Neural crest cell (in vitro differentiated cells): ENCODE results near the gene MRPS15. TPM values are rescaled to one million over a fixed set of nuclear protein-coding genes. Genes with fewer than 3 reads are reported as not detected.
A peak's percentile ranks its signal among the peaks of the same experiment; 100 is the strongest.

Experiments
- DNase-seq: peaks from one replicate; pipeline ENCODE4 v3.0.0; 2021; ENCODE audit warnings: low read depth, mixed read lengths, low spot score
- H3K27ac Mint-ChIP-seq: one replicate; pipeline ENCODE4 v1.8.0; 2021; ENCODE audit warnings: mild to moderate bottlenecking, mixed read lengths; ENCODE audit not compliant: unreplicated experiment
- H3K27me3 Mint-ChIP-seq: 2 replicates; pipeline ENCODE4 v1.8.0; 2021; ENCODE audit warnings: low read depth, mild to moderate bottlenecking, mixed read lengths
- H3K36me3 Mint-ChIP-seq: 2 replicates; pipeline ENCODE4 v1.8.0; 2021; ENCODE audit warnings: low read depth, mild to moderate bottlenecking, mixed read lengths
- H3K4me1 Mint-ChIP-seq: 2 replicates; pipeline ENCODE4 v1.8.0; 2021; ENCODE audit warnings: mixed read lengths
- H3K4me3 Mint-ChIP-seq: one replicate; pipeline ENCODE4 v1.8.0; 2021; ENCODE audit warnings: mild to moderate bottlenecking, mixed read lengths
- H3K9me3 Mint-ChIP-seq: 2 replicates; pipeline ENCODE4 v1.8.0; 2021; ENCODE audit warnings: mixed read lengths
- total RNA-seq: library from RNA; stranded (reverse); gene quantifications from 2 replicates; pipeline ENCODE4 v1.2.1, GENCODE V29; 2021
- TF ChIP-seq, protein P1 (sequence below): fragments of 200-600 bp; sonication (generic); conservative IDR thresholded peaks from 2 replicates; pipeline ENCODE4 v1.5.0; 2021; ENCODE audit warnings: antibody characterized with exemption, mild to moderate bottlenecking

The MRPS15 gene
- total RNA-seq, 1 donor from 2014 or later: 89.8 TPM

DNA sequence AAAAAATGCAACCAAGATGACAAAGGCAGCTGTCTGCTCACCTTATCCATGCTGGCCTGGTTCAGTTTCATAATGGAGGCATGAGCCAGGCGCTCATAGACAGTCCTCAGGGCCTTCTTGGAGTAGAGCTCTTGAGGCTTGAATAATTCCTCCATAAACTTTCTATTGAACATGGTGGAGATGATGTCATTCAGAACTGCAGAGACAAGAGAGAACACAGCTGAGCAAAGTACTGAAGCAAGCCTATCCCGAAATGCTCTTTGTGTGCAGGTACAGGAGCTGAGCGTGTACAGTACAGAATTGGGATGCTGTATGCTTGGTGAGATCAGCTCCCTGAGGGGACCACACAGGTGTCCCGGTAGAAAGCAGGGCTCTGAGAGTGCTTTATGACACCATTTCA, 25.5 kb downstream of the MRPS15 start:
- TF ChIP-seq, protein P1, sequence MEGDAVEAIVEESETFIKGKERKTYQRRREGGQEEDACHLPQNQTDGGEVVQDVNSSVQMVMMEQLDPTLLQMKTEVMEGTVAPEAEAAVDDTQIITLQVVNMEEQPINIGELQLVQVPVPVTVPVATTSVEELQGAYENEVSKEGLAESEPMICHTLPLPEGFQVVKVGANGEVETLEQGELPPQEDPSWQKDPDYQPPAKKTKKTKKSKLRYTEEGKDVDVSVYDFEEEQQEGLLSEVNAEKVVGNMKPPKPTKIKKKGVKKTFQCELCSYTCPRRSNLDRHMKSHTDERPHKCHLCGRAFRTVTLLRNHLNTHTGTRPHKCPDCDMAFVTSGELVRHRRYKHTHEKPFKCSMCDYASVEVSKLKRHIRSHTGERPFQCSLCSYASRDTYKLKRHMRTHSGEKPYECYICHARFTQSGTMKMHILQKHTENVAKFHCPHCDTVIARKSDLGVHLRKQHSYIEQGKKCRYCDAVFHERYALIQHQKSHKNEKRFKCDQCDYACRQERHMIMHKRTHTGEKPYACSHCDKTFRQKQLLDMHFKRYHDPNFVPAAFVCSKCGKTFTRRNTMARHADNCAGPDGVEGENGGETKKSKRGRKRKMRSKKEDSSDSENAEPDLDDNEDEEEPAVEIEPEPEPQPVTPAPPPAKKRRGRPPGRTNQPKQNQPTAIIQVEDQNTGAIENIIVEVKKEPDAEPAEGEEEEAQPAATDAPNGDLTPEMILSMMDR: no peak
- H3K4me1 Mint-ChIP-seq: peaks cover 12% of the 10 kb centered on the region

DNA sequence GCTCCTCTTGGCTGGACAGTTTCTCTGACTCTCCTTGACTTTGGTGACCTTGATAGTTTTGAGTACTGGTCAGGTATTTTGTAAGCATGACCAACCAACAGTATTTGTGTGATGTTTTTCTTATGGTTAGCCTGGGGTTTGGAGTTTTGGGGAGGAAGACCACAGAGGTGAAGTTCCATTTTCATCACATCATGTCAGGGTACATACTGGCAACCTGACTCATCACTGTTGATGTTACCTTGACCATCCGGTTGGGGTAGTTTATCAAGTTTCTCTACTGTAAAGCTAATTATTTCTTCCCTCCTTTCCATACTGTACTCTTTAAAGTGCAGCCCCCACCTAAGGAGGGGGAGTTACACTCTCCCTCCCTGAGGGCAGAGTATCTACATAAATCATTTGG, 27.4 kb downstream of the MRPS15 start:
- no peak for DNase-seq
- no peaks in the 10 kb centered on the region for H3K36me3 Mint-ChIP-seq
- no peak overlapping the region for H3K27ac Mint-ChIP-seq
- H3K4me3 Mint-ChIP-seq: no peak overlapping the region
- H3K27me3 Mint-ChIP-seq: no peaks in the 10 kb centered on the region
- TF ChIP-seq, protein P1: no peak
- H3K4me1 Mint-ChIP-seq: peaks cover 12% of the 10 kb centered on the region
- H3K9me3 Mint-ChIP-seq: no peaks in the 10 kb centered on the region

More for the DNA sequence above, 25.5 kb downstream of the MRPS15 start:
- no peak overlapping the region for H3K27ac Mint-ChIP-seq
- no peaks in the 10 kb centered on the region for H3K9me3 Mint-ChIP-seq
- H3K27me3 Mint-ChIP-seq: no peaks in the 10 kb centered on the region
- H3K4me3 Mint-ChIP-seq: no peak overlapping the region
- no peaks in the 10 kb centered on the region for H3K36me3 Mint-ChIP-seq
- no peak for DNase-seq

DNA sequence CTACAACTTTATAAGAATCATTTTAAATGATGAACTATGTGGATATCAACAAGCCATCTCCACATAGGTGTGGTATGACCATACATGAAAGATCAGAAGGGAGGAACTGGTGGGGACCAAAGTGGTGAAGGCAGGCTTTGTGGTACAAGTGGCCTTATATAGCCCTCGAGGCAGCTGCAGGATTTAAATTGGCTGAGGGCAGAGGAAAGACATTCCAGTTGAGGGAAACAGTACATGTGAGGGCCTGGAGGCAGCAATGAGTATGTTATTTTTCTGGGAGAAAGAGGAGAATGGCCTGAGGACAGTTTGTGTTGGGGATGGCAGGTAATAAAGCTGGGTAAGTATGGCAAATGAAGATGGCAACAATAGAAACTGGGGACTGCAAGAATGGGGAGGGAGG, 31.1 kb downstream of the MRPS15 start:
- Mint-ChIP-seq H3K9me3 (no peaks in the 10 kb centered on the region), H3K27me3 (no peaks in the 10 kb centered on the region), H3K36me3 (peaks cover 6% of the 10 kb centered on the region), H3K27ac (peak overlapping the region; percentile 24), H3K4me3 (no peak overlapping the region), H3K4me1 (no peaks in the 10 kb centered on the region)
- no peak for DNase-seq
- TF ChIP-seq, protein P1: no peak

DNA sequence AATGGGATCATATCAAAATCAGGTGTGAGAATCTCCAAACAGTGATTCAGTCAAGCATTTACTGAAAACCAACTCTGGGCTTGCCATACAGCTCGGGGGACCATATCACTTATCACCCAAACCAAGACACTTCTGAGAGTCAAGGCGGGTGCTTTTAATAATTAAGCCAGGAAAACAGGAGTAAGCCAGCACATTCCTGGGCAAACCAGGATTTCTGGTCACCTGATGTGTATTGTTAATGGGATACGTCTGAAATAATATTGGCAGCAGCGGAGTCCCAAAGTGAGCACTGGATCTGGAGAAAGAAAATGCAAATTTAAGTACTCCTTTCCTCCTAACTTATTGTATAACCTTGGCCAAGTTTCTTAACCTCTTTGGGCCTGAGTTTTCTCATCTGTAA, 31.6 kb downstream of the MRPS15 start:
- H3K4me3 Mint-ChIP-seq: no peak overlapping the region

DNA sequence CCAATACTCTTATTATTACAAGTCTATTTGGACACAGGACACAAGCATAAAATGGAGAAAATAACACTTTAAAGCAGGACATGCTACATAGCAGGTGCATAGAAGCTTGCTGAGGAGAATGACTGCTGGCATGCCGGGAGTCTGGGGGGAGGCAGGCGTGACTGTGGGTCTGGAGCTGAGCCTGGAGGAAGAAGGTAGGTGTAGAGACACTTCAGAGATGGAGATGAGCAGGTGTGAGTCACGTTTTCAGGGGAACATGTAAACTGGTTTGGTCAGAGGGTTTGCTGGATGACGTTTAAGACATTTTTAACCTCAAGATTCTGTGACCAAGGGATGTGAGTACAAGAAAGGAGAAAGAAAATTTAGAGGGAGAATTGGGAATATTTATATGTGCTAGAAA, 38.4 kb downstream of the MRPS15 start:
- TF ChIP-seq, protein P1: no peak
- Mint-ChIP-seq H3K4me3 (no peak overlapping the region), H3K36me3 (peaks cover 5% of the 10 kb centered on the region), H3K27me3 (no peaks in the 10 kb centered on the region), H3K27ac (no peak overlapping the region), H3K4me1 (peaks cover 6% of the 10 kb centered on the region), H3K9me3 (no peaks in the 10 kb centered on the region)
- no peak for DNase-seq

More for the DNA sequence above, 31.6 kb downstream of the MRPS15 start:
- Mint-ChIP-seq H3K36me3 (peaks cover 6% of the 10 kb centered on the region), H3K4me1 (no peaks in the 10 kb centered on the region), H3K9me3 (no peaks in the 10 kb centered on the region), H3K27me3 (no peaks in the 10 kb centered on the region), H3K27ac (no peak overlapping the region)
- TF ChIP-seq, protein P1: no peak
- DNase-seq: no peak

DNA sequence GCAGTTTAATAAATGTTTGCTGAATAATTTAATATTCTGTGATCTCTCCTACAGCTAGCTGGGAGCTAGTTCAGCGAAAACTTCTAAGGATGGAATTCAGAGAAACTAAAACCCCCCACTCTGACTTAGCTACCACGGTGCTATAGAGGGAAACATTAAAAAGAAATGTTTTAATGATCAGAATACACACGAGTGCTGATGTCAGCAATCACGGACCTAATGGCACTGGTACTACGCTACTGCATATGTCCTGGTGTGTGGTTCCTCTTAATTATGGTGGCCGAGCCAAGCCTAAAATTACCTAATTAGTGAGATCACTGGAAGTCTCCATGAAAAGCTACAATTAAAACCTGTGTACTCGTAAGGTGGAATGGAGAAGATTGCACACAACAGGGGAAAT, 42.5 kb downstream of the MRPS15 start:
- peaks cover 11% of the 10 kb centered on the region for H3K4me1 Mint-ChIP-seq
- H3K27ac Mint-ChIP-seq: no peak overlapping the region
- peaks cover 7% of the 10 kb centered on the region for H3K36me3 Mint-ChIP-seq
- TF ChIP-seq, protein P1: no peak
- no peak overlapping the region for H3K4me3 Mint-ChIP-seq
- no peaks in the 10 kb centered on the region for H3K9me3 Mint-ChIP-seq
- DNase-seq: no peak
- H3K27me3 Mint-ChIP-seq: no peaks in the 10 kb centered on the region
